ENCODE results near the gene CSRNP3. TPM values are rescaled to one million over a fixed set of nuclear protein-coding genes. Genes with fewer than 3 reads are reported as not detected.

CSRNP3 gene
- total and polyA plus RNA-seq, 4 donors = 0.18 to 2.2 (median 2.0) TPM

DNA sequence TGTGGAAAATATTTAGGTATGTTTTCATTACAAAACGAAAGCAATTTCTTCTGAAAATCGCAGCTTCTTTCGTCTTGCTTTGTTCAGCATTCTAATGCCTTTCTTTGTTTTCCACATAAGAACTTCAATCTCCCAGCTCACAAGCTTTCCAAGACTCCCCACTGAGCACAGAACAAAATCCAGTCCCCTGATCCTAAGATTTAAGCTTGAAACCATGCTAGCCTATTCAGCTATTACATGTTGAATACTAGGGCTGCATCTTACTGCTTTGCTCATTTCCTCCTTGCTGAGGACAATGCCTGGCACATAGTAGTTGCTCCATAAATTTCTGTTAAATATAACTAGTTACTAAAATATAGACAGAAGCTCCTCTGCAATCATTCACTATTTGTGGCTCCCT, 163.9 kb downstream of the CSRNP3 start:
- H3K4me3 ChIP-seq (ENCODE audit: low read depth in 1 of 3, low read length in 3 of 3) = no peak overlapping the region
- H3K4me1 ChIP-seq (ENCODE audit: control insufficient read depth in 4 of 4, insufficient read depth in 4 of 4, low read length in 3 of 4) = no peaks in the 10 kb centered on the region
- no peak overlapping the region for H3K9ac ChIP-seq (ENCODE audit: low read depth in 1 of 2, low read length in 2 of 2)
- TF ChIP-seq SP1 (IDR thresholded peaks at IDR 0.05) (no peak), NR2F2 (IDR thresholded peaks at IDR 0.05) (no peak), YY1 (IDR thresholded peaks at IDR 0.05) (no peak), RAD21 (IDR thresholded peaks at IDR 0.05) (no peak), RXRA (IDR thresholded peaks at IDR 0.05) (no peak), JUND (IDR thresholded peaks at IDR 0.05) (no peak), FOXA2 (IDR thresholded peaks at IDR 0.05) (no peak), FOXA1 (IDR thresholded peaks at IDR 0.05) (no peak), TAF1 (conservative IDR thresholded peaks at IDR 0.05) (no peak), EGR1 (IDR thresholded peaks at IDR 0.05; ENCODE audit: low read depth in 2 of 2) (no peak), HNF4A (conservative IDR thresholded peaks at IDR 0.05) (no peak)
- TF ChIP-seq, protein P1, sequence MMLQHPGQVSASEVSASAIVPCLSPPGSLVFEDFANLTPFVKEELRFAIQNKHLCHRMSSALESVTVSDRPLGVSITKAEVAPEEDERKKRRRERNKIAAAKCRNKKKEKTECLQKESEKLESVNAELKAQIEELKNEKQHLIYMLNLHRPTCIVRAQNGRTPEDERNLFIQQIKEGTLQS (IDR thresholded peaks at IDR 0.05) = no peak
- TF ChIP-seq, protein P2, sequence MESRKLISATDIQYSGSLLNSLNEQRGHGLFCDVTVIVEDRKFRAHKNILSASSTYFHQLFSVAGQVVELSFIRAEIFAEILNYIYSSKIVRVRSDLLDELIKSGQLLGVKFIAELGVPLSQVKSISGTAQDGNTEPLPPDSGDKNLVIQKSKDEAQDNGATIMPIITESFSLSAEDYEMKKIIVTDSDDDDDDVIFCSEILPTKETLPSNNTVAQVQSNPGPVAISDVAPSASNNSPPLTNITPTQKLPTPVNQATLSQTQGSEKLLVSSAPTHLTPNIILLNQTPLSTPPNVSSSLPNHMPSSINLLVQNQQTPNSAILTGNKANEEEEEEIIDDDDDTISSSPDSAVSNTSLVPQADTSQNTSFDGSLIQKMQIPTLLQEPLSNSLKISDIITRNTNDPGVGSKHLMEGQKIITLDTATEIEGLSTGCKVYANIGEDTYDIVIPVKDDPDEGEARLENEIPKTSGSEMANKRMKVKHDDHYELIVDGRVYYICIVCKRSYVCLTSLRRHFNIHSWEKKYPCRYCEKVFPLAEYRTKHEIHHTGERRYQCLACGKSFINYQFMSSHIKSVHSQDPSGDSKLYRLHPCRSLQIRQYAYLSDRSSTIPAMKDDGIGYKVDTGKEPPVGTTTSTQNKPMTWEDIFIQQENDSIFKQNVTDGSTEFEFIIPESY (IDR thresholded peaks at IDR 0.05) = no peak
- TF ChIP-seq, protein P3, sequence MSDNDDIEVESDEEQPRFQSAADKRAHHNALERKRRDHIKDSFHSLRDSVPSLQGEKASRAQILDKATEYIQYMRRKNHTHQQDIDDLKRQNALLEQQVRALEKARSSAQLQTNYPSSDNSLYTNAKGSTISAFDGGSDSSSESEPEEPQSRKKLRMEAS (IDR thresholded peaks at IDR 0.05) = no peak
- peaks cover 0 to 1% (median 0%) of the 10 kb centered on the region in 4 donors for H3K36me3 ChIP-seq (ENCODE audit: control insufficient read depth in 4 of 4, insufficient read depth in 3 of 4, low read depth in 1 of 4, low read length in 3 of 4)
- DNase-seq (ENCODE audit: low spot score) = no peak
- H3K27ac ChIP-seq (ENCODE audit: low read depth in 1 of 2, low read length in 2 of 2) = no peak overlapping the region
- no peaks in the 10 kb centered on the region for H3K9me3 ChIP-seq (ENCODE audit: control insufficient read depth in 4 of 4, low read length in 3 of 4)
- no peaks in the 10 kb centered on the region for H3K27me3 ChIP-seq (ENCODE audit: control insufficient read depth in 4 of 4, insufficient read depth in 4 of 4, low read length in 3 of 4)
- WGBS = 86% methylated on average over 3 of the region's 3 CpGs

DNA sequence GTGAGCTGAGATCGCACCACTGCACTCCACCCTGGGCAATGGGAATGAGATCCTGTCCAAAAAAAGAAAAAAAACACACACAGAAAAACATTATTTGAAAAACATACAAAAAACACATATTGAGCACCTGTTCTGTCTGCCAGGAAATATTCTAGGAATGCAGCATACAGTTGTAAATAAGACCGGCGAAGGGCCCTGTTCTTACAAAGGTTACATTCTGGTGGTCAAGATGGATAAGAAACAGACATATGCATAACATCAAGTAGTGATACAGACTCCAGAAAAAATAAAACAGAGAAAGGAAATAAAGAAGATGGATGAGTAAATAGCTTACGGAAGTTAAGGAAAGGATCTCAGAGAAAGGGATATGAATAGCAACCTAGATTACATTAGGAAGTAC, 164.8 kb downstream of the CSRNP3 start:
- TF ChIP-seq, protein P4, sequence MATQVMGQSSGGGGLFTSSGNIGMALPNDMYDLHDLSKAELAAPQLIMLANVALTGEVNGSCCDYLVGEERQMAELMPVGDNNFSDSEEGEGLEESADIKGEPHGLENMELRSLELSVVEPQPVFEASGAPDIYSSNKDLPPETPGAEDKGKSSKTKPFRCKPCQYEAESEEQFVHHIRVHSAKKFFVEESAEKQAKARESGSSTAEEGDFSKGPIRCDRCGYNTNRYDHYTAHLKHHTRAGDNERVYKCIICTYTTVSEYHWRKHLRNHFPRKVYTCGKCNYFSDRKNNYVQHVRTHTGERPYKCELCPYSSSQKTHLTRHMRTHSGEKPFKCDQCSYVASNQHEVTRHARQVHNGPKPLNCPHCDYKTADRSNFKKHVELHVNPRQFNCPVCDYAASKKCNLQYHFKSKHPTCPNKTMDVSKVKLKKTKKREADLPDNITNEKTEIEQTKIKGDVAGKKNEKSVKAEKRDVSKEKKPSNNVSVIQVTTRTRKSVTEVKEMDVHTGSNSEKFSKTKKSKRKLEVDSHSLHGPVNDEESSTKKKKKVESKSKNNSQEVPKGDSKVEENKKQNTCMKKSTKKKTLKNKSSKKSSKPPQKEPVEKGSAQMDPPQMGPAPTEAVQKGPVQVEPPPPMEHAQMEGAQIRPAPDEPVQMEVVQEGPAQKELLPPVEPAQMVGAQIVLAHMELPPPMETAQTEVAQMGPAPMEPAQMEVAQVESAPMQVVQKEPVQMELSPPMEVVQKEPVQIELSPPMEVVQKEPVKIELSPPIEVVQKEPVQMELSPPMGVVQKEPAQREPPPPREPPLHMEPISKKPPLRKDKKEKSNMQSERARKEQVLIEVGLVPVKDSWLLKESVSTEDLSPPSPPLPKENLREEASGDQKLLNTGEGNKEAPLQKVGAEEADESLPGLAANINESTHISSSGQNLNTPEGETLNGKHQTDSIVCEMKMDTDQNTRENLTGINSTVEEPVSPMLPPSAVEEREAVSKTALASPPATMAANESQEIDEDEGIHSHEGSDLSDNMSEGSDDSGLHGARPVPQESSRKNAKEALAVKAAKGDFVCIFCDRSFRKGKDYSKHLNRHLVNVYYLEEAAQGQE (IDR thresholded peaks at IDR 0.05) = no peak
- no peak for TF ChIP-seq RAD21 (IDR thresholded peaks at IDR 0.05)
- Histone ChIP-seq H3K4me1 (ENCODE audit: control insufficient read depth in 4 of 4, insufficient read depth in 4 of 4, low read length in 3 of 4) (no peaks in the 10 kb centered on the region), H3K9me3 (ENCODE audit: control insufficient read depth in 4 of 4, low read length in 3 of 4) (no peaks in the 10 kb centered on the region), H3K4me3 (ENCODE audit: low read depth in 1 of 3, low read length in 3 of 3) (no peak overlapping the region), H3K27me3 (ENCODE audit: control insufficient read depth in 4 of 4, insufficient read depth in 4 of 4, low read length in 3 of 4) (no peaks in the 10 kb centered on the region), H3K27ac (ENCODE audit: low read depth in 1 of 2, low read length in 2 of 2) (no peak overlapping the region), H3K9ac (ENCODE audit: low read depth in 1 of 2, low read length in 2 of 2) (no peak overlapping the region), H3K36me3 (ENCODE audit: control insufficient read depth in 4 of 4, insufficient read depth in 3 of 4, low read depth in 1 of 4, low read length in 3 of 4) (peaks cover 0 to 1% (median 0%) of the 10 kb centered on the region in 4 donors)
- DNase-seq (ENCODE audit: low spot score) = no peak
- WGBS = 91% methylated on average over 4 of the region's 4 CpGs

All from liver (tissue), 9 donors.